ENCODE results near the gene PARVG. TPM values are rescaled to one million over a fixed set of nuclear protein-coding genes. Genes with fewer than 3 reads are reported as not detected.

The PARVG gene
- total RNA-seq, 1 experiment from 2014 or later, result 13.9 TPM

DNA sequence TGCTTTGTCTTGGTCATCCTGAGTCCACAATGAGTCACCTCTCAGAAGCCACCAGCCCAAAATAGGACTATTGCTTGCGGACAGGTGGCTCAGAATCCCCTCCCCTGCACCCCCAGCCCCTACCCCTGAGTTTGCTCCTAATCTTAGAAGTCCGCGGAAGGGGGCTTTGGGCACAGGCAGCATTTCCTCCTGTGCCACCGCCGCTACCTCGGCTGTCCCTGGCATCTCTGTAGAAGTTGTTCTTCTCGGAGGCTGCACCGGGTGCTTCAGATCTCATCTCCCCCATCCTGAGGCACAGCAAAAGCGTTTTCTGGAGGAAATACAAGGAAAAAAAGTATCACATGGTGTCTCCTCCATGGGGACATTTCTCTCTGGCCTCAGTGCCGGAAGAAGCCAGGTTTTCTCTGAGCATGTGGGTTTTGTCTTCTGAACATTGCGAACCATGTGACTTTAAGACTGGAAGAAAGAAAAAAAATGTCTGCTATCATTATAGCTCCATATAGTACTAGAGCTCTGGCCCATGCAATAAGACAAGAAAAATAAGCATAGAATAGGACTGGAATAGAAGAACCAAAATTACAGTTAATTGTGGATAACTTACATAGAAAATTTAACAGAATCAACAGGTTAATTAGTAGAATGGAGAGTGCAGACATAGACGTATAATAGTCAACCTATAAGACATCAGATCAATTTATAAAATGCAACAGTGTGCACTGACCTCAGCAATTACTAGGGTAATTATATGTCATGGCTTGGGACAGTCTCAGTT, 68.8 kb downstream of the PARVG start:
- DNase-seq (ENCODE audit: low spot score), result no peak
- CTCF ChIA-PET, result no interaction called here
- Histone ChIP-seq H3K27me3 (replicated peaks; ENCODE audit: insufficient read depth, low read depth, low read length, poor library complexity) (no peaks in the 10 kb centered on the region), H3K36me3 (ENCODE audit: insufficient read depth, low read length, poor library complexity, severe bottlenecking) (no peaks in the 10 kb centered on the region), H3K4me1 (ENCODE audit: insufficient read depth, low read length, poor library complexity, severe bottlenecking) (no peaks in the 10 kb centered on the region), H3K9me3 (ENCODE audit: low read depth, low read length, poor library complexity, severe bottlenecking) (peaks cover 7% of the 10 kb centered on the region), H3K4me3 (ENCODE audit: low read depth, low read length, poor library complexity, severe bottlenecking) (no peak overlapping the region), H3K27ac (ENCODE audit: low read depth, low read length, poor library complexity, severe bottlenecking) (no peak overlapping the region)
- TF ChIP-seq EZH2 (IDR thresholded peaks at IDR 0.05; ENCODE audit: borderline replicate concordance, low read depth, low read length, poor library complexity, severe bottlenecking), result no peak
- TF ChIP-seq, protein P1, sequence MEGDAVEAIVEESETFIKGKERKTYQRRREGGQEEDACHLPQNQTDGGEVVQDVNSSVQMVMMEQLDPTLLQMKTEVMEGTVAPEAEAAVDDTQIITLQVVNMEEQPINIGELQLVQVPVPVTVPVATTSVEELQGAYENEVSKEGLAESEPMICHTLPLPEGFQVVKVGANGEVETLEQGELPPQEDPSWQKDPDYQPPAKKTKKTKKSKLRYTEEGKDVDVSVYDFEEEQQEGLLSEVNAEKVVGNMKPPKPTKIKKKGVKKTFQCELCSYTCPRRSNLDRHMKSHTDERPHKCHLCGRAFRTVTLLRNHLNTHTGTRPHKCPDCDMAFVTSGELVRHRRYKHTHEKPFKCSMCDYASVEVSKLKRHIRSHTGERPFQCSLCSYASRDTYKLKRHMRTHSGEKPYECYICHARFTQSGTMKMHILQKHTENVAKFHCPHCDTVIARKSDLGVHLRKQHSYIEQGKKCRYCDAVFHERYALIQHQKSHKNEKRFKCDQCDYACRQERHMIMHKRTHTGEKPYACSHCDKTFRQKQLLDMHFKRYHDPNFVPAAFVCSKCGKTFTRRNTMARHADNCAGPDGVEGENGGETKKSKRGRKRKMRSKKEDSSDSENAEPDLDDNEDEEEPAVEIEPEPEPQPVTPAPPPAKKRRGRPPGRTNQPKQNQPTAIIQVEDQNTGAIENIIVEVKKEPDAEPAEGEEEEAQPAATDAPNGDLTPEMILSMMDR (conservative IDR thresholded peaks at IDR 0.05; ENCODE audit: low read depth, low read length), result no peak
- POLR2A ChIA-PET (ENCODE audit: low non-redundant PET), result no interaction called here
- no TSS peak for BruUV-seq (replicated peaks)
- intact Hi-C loops (cut with micrococcal nuclease; ENCODE audit: unreplicated experiment), result no loop called here

GRCh38 chr22:44254811-44255210, 74.1 kb downstream of the PARVG start:
- Histone ChIP-seq H3K36me3 (ENCODE audit: insufficient read depth, low read length, poor library complexity, severe bottlenecking) (no peaks in the 10 kb centered on the region), H3K4me3 (ENCODE audit: low read depth, low read length, poor library complexity, severe bottlenecking) (no peak overlapping the region), H3K4me1 (ENCODE audit: insufficient read depth, low read length, poor library complexity, severe bottlenecking) (no peaks in the 10 kb centered on the region), H3K27ac (ENCODE audit: low read depth, low read length, poor library complexity, severe bottlenecking) (no peak overlapping the region), H3K27me3 (replicated peaks; ENCODE audit: insufficient read depth, low read depth, low read length, poor library complexity) (no peaks in the 10 kb centered on the region), H3K9me3 (ENCODE audit: low read depth, low read length, poor library complexity, severe bottlenecking) (peaks cover 6% of the 10 kb centered on the region)
- BruUV-seq (replicated peaks), result no TSS peak
- no peak for TF ChIP-seq EZH2 (IDR thresholded peaks at IDR 0.05; ENCODE audit: borderline replicate concordance, low read depth, low read length, poor library complexity, severe bottlenecking)
- TF ChIP-seq, protein P1 (conservative IDR thresholded peaks at IDR 0.05; ENCODE audit: low read depth, low read length), result no peak
- POLR2A ChIA-PET (ENCODE audit: low non-redundant PET), result no interaction called here
- CTCF ChIA-PET, result no interaction called here
- intact Hi-C loops (cut with micrococcal nuclease; ENCODE audit: unreplicated experiment), result no loop called here
- no peak for DNase-seq (ENCODE audit: low spot score)

DNA sequence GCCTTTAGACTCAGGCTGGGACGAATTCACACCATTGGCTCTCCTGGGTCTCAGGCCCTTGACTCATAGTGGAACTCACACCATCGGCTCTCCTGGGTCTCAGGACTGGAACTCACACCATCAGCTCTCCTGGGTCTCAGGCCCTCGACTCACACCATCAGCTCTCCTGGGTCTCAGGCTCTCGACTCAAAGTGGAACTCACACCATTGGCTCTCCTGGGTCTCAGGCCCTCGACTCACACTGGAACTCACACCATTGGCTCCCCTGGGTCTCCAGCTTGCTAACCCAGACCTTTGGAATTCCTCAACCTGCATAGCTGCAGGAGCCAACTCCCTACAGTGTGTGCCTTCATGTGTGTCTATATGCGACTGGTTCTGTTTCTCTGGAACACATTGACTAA, 75.4 kb downstream of the PARVG start:
- POLR2A ChIA-PET (ENCODE audit: low non-redundant PET), result no interaction called here
- DNase-seq (ENCODE audit: low spot score), result no peak
- Histone ChIP-seq H3K4me1 (ENCODE audit: insufficient read depth, low read length, poor library complexity, severe bottlenecking) (no peaks in the 10 kb centered on the region), H3K4me3 (ENCODE audit: low read depth, low read length, poor library complexity, severe bottlenecking) (no peak overlapping the region), H3K27me3 (replicated peaks; ENCODE audit: insufficient read depth, low read depth, low read length, poor library complexity) (no peaks in the 10 kb centered on the region), H3K9me3 (ENCODE audit: low read depth, low read length, poor library complexity, severe bottlenecking) (no peaks in the 10 kb centered on the region), H3K36me3 (ENCODE audit: insufficient read depth, low read length, poor library complexity, severe bottlenecking) (no peaks in the 10 kb centered on the region), H3K27ac (ENCODE audit: low read depth, low read length, poor library complexity, severe bottlenecking) (no peak overlapping the region)
- CTCF ChIA-PET, result no interaction called here
- BruUV-seq (replicated peaks), result no TSS peak
- intact Hi-C loops (cut with micrococcal nuclease; ENCODE audit: unreplicated experiment), result no loop called here
- no peak for TF ChIP-seq EZH2 (IDR thresholded peaks at IDR 0.05; ENCODE audit: borderline replicate concordance, low read depth, low read length, poor library complexity, severe bottlenecking)
- TF ChIP-seq, protein P1 (conservative IDR thresholded peaks at IDR 0.05; ENCODE audit: low read depth, low read length), result no peak

Data from A673 (cell line).